ENCODE results near the gene MLPH.

DNA sequence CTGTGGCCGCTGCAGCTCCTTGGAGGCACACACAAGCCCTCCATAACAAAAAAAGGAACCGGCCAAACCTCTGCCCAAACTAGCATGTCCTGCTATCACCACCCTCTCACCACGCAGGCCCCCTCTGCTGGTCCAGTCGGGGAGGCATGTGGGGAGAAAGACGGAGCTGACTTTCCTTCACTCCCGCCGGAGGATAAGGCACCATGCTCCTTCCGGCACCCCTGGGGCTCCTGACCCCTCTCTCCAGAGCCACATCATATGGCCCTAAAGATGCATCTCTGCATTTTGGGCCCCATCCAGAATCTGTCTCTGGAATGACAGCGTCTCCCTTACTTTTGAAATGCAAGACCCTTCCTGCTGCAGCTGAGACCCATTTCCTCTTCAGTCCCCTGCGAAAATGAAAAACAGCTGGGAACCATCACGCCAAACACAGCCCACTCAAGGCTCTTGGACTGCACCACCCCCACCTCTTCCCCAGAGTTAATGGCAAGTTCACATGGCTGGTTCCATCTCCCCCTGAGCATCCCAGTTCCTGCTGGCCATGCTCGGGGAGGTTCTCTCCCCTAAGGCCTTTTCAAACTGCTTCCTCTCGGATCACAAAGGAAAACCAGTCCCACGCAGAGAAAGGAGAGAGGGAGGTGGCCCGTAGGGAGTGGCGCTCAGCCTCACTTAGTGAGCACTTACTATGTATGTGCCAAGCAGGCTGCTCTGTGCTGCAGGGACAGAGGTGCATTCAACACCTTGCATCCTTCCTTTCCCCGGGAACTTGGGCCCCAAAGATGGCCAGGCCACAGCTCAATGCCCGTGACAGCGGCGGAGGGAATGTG is 35.2 kb upstream of the MLPH start:
- TF ChIP-seq CTCF (conservative IDR thresholded peaks at IDR 0.05; ENCODE audit: low read length) = no peak
- TF ChIP-seq EZH2phosphoT487 (IDR thresholded peaks at IDR 0.05; ENCODE audit: borderline replicate concordance) = no peak
